ENCODE results near the gene OR2F1.

OR2F1 gene

DNA sequence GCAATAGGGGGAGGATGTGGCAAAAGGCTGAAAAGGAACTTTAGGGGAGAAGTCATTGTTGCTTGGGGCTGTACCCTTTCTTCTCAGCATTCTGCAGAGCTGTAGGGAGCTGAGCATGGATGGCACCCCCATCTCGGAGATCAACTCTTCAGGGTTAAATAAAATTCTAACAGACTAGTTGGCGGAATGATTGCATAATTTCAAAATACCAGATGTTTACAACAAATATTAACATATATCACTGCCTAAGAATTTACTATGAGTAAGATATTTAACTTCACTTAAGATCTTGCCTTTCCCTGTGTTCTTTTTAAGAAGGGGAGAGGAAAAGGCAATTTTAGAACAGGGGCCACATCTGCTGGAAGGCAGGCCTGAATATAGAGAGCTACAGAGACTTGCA, 509 bp upstream of the OR2F1 start:
- DNase-seq: no peak

DNA sequence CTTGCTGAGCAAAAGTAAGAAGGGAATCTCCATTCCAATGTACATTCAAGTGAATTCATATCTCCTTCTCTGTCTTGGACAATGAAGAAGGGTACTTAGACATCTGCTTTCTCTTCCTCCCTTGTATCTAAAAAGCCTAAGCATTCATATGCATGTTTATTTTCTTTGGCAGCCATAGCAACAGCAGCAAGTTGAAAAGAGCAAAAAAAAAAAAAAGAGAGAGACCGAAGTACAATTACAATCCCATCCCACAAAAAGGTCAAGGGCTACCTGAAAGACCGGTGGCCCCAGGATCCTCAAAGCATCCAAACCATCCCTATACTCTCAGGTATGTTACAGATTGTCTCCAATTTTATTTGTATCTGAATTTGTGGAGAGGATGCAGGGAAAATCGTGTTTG, 4.1 kb downstream of the OR2F1 start:
- peak; percentile 74 for DNase-seq

DNA sequence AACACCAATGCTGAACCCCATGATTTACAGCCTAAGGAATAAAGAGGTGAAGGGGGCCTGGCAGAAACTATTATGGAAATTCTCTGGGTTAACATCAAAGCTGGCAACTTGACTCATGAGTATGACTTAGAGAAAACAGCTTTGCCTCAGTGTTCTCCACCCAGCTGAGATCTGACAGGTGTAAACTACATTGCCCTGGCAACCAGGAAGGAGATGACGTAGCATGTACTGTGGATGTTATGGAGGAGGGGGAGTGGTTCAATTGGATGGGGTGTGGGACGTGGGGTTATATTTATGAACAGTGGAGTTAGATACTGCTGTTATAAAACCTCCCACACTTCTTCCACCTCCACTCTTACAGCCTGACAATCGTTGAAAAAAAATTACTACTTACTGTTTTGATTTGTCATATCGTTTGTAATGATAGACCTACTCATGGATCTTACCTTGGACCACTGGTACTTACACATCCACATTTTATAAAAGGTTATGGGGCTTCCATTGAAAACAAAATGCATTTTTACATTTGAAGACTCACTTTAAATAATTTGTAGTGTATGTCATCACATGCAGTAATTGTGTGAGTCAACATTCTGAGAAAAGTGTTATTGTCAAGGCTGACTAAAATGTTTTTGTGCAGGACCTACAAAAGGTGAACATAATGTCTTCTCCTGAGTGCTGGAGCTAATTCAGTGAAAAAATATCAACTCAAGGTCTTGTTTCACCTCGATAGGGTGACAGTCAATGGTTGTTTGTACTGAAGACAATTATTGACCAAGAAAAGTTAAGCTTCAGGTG, 6.4 kb downstream of the OR2F1 start:
- peak; percentile 20 for DNase-seq

DNA sequence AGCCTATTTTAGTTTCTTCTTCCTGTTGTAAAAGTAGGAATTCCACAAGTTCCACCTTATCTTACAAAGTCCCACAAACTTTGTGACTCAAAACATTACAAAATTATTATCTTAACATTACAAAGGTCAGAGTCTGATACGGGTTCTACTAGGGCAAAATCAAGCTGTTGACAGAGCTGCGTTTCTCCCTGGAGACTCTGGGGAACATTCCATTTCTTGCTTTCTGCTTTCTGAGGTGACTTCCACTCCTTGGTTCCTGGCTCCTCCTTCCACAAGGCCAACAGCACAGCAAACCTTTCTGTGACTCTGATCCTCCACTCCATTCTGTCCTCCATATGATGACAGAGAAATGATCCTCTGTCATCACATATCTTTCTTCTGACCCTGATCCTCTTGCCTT, 10.6 kb downstream of the OR2F1 start:
- no peak for DNase-seq

DNA sequence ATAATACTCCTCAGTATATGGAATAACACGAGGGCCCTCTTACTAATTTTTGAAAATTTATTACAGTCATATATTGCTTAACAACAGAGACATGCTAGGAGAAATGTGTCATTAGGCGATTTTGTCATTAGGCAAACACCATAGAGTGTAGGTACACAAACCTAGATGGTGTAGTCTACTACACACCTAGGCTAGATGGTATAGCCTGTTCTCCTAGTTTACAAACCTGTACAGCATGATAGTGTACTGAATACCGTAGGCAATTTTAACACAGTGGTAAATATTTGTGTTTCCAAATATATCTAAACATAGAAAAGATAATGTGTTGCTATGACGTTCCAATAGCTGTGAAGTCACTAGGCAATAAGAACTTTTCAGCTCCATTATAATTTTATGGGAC, 12.8 kb downstream of the OR2F1 start:
- peak; percentile 77 for DNase-seq

DNA sequence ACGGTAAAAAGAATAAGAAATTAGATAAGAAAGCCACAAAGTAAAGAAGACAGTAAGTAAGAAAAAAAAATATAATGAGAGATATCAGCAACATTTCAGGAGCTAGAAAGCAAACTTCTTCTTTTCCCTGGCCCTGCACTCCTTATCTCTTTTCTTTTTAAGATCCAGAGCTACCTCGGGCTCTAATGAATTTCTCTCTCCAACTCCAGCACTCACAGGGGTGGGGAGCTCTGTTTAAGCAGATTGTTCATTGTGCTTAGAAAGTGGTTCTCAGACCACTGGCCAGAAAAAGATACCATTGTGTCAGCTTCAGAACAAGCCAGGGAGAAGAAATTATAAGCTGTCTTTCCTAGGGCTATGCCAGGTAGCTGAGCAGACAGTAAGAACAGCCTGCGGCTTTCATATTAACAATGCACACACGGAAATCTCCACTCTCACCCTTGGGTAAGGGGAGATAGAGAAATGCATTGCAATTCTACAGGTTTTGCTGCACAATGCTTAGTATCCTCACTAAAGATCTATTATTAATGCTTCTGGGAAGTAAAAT, 19.3 kb downstream of the OR2F1 start:
- no peak for DNase-seq

DNA sequence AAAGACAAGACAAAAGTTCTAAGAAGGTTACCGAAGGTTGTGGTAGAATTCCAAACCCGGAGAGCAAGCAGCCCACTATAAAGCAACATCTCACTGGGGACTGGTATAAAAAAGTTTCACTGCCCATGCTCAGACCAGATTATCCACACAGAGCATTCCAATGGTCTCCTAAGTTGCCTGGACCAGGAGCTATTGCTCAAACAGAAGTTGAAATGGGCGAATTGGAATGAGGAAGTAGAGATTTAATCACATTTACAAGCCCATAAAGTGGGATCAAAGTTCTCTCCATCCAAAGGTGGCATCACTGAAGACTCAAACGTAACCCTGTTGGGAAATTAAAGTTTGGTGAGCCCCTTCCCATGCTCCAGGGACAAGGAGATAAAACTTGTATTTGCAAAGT, 19.8 kb downstream of the OR2F1 start:
- no peak for DNase-seq

DNA sequence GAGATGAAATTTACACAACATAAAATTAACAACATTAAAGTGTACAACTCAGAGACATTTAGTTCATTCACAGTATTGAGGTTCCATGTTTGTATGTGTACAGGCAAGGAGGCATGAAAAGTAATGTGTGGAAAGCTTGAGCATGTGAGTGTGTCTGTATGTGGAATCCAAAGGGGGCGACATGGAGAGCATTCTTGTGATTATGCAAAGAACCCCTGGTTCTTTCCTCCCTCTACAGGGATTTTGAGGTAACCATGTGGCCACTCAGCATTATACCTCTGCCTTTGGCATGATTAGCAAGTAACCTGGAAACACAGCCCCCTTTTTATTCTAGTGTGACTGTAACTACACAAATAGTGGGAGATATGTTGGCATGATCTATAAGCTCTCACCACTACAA, 21.0 kb downstream of the OR2F1 start:
- peak; percentile 39 for DNase-seq

DNA sequence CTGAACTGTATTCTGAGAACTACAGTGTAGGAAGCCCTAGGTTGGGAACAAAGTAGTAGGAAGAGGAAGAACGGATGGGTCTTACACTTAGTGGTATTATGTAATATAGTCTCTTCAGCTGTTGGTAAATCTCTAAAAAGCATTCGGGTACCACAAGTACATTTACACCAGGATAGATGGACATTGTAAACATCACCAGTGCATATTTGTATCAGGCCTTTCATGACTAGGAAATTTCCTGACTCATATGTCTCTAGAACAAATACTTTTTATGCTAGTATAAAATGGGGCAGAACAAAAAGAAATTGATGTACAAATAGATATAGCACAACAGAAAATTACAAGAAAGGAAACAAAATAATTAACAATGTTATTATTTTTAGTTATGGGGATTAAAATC, 23.9 kb downstream of the OR2F1 start:
- DNase-seq: no peak

DNA sequence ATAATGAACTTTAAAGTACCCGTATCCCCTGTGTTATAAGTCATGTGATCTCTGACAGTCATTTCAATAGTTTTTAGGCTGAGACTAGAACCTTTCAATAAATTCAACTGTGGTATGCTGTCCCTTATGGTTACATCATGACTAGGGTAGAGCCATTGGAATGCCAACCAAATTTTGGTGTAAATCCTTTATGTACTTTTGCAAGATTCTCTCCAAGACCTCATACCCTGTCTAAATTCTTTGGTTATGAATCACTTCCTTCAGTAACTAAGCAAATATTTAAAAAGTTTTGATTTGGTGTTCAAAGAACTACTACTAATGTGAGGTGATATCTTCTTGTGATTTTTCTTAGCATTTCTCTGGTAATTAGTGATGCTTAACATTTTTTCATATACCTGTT, 24.7 kb downstream of the OR2F1 start:
- DNase-seq: no peak

DNA sequence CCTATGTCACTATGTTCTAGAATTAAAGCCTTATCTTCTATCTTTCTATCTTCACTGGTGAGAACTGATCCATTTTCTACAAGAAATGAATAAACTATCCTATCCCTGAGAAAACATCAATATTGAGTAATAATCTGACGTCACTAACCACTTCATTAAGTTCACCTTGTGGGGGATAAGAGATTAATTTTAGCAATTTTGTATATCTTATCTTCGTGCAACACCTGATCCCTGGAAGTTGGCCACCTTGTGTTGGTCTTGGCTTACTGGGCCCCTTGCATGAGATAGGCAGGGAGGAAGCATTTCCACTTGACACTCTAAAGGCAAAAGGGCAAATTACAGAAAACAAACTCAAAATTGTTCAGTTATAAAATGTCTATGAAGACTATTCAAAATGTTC, 25.4 kb downstream of the OR2F1 start:
- no peak for DNase-seq

DNA sequence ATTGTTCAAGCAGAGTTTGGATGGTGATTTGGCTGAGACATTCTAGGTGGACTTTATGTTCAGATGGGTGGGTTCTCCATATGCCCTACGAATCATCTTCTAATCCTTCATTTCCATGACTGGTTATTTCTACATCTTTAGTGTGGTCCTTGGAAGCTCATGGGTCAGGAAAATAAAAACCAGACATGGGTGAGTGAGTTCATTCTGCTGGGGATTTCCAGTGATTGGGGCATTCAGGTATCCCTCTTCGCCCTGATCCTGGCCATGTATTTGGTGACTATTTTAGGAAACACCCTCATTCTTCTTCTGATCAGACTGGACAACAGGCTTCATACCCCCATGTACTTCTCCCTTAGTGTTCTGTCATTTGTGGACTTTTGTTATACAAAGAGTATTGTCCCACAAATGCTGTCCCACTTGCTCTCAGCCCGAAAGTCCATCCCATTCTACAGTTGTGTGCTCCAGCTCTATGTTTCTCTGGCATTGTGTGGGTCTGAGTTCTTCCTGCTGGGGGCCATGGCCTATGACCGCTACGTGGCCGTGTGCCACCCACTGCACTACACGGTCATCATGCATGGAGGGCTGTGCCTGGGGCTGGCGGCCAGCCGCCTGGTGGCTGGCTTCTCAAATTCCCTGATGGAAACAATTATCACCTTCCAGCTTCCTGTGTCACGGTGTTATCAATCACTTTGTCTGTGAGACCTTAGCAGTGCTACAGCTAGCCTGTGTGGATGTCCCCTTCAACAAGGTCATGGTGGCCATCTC, 26.3 kb downstream of the OR2F1 start:
- no peak for DNase-seq

DNA sequence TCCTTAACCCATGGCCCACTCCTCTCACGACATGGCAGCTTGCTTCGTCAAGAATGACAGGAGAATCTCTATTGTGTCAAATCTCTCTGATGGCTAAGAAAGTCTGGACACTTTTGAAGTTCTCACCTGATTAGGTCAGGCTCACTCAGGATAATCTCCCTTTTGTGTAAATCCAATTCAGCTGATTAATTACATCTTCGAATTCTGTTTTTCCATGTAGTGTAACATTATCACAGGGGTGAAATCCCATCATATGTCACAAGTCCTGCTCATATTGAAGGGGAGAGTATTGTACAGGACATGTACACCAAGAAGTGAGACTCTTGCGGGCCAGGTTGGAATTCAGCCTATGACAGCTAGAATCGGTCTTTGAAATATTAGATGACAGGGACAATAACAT, 29.3 kb downstream of the OR2F1 start:
- DNase-seq: no peak

DNA sequence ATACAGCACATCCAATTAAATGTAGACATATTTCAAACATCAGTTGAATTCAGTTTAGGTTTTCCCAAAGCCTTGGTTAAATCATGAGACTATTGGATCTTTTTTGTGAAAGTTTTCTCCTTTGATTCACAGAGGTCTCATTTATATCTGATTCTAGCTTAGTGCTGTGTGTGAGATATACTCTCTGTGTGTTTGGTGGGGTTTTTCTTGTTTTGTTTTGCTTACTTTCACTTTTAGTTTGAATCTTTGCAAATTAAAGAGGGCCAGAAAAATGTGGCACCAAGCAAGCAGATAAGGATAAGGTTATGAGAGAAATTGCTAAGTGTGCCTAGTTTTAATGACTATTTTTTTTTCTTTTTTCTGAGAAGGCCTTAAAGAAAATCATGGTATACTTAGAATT, 32.9 kb downstream of the OR2F1 start:
- DNase-seq: no peak

DNA sequence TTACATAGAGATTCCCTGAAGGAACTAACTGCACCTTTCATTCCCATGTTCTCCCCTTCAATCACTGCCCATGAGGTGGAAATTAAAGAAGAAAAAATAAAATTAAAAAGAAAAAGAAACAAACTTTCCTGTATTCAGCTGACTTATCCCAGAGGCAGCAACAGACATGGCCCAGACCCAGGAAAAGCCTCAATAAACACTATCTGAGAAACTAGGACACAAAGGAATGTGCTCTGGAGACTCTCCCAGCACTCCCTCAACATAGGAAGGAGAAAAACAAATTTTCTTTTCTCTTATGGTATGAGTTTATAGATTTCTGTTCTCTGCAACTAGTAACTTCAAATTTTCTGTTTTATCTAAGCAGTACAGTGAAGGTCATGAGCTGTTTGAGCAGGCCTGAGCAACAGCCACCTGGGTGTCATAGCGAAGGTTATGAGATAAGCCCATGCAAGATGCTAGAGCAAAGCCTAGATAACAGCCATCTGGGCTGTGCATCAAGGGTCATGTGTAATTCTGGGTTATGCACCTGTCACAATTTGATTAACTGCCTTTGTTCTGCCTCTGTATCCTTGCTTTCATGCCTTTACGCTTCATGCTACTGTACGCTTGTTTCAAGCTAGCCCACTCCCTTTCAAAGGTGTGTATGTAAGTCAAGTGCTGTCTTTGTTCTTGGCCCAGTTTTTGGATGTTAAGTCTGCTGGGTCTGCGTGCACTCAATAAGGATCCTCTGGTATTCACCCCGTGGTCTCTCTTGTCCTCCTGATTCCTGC, 34.5 kb downstream of the OR2F1 start:
- DNase-seq: no peak

DNA sequence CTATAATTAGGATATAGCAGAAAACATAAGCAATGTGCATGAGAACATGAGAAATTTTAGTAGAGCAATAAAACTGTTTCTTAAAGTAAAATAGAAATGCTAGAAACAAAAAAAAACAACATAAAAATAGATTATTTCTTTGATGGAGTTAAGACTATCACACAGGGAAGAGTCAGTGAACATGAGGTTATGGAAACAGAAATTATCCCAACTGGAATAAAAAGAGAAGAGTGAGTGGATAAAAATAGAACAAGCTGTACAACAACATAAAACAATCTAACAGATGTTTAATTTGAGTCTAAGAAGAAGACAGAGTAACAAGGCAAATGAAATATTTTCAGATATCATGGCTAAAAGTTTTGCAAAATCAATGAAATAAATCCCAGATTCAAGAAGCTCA, 38.0 kb downstream of the OR2F1 start:
- DNase-seq: no peak

DNA sequence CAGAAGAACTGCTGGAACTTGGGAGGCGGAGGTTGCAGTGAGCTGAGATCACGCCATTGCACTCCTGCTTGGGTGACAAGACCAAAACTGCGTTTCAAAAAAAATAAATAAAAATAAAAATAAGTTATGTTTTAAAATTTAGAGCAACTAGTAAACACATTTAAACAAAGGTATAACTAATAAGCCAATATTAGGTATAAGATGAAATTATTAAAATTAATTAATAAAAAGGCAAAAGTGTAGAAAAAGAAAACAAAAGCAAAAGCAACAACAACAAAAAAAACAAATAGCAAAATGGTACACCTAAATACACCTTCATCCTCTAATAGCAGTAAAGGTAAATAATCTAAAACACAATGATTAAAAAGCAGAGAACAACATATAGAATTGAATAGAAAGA, 39.3 kb downstream of the OR2F1 start:
- DNase-seq: no peak

DNA sequence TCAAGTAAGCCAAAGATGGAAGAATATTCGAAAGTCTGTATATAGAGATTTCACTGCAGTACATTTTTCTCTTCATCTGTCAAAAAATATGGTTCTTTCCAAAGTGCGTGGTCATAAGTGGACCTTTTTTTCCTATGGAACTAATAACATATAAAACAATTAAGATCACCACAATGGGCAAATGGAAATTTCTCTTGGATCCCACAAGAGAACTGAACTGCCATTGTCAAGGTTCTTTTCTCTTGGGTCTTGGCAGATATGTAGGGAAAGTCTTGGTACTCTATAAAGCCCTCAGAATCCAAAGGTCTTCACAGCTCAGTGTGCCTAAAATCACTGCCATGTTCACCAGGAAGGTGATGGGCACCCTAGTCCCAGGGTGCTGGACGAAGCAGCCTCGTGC, 45.4 kb downstream of the OR2F1 start, which contains the start of gene OR6B1:
TSS of gene OR6B1 (plus strand) at position 301 of the 400 bp plus-strand sequence. CDS start 3,677 bp downstream, outside the sequence.
- DNase-seq: no peak

DNA sequence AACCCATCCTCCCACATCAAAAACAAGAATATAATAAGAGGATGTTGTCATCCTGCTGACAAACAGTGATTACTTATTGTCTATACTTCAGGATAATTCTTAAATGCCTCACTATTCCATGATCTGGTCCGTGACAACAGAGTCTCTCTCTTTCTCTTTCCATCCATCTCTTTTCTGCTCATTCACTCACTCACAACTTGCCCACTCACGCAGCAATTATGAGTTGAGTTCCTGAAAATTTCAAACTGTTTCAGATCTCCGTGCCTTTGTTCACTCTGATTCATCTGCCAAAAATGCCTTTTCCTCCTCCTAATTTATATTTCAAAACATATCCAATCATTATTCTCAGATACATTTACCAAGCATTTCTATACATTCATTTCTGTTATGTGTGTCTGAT, 46.9 kb downstream of the OR2F1 start:
- DNase-seq: no peak

DNA sequence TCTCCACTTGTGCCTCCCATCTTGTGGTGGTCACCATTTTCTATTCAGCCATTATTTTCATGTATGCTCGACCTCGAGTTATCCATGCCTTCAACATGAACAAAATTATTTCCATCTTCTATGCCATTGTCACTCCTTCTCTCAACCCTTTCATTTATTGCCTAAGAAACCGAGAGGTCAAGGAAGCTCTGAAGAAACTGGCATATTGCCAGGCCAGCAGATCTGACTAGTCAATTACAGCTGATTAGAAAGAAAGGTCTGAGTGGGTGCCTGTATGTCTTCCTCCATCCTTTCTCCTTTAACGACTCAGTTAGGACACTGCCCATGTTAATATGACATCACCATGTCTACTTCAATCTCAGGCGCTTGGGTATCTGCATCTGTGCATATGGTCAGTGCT, 50.1 kb downstream of the OR2F1 start:
- DNase-seq: no peak

DNA sequence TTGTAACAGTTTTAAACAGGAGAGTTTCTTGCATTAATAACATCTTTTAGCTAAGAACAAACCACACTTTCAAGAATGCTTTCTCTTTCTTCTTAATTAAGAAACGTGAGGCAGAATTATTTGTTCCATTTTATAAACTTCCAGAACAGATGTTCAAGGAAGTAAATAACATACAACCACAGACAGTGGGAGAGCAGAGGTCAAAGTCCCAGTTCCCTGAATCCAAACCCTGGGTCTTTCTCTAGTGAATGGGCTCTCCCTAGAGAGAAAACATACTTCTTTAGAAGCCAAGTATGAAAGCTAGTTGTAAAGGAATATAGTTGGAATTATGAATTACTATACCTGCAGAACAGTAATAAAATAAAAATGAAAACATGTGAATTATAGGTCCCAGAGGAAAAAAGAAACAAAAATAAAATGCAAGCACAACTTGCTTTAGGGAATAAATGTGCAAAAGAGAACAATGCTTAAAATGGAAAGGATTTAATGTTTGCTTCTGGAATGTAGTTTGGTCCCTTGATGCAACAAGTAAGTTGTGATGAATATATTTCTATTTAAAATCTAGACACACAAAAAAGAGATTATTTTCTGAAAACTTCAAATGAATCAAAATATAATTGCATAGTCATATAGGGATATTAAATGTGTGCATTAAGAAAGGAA, 51.5 kb downstream of the OR2F1 start:
- peak; percentile 39 for DNase-seq

DNA sequence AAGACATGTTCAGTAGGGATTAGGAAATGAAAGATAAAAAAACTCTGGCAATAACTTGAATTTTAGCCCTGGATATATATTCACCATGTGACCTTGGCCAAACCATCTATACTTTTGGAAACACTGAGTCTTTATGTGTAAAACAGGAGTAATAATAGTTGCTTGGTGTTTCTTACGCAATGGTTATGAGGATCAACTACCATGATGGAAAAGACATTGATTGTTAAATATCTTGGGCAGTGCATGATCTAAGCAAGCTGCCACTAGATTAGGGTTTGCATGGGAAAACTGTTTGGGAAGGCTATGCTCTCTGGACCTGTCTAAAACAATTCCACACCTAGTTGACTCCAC, 52.0 kb downstream of the OR2F1 start:
- DNase-seq: no peak

DNA sequence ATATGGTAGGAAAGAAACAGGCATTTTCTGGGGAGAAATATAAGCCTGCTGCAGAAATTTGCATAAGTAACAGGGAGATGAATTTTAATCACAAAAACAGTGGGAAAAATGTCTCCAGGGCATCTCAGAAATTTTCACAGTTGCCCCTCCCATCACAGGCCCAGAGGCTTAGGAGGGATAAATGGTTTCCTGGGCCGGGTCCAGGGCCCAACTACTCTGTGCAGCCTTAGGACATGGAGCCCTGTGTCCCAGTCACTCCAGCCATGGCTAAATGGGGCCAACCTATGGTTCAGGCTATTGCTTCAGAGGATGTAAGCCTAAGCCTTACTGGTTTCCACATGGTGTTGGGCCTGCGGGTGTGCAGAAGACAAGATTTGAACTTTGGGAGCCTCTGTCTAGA, 54.7 kb downstream of the OR2F1 start:
- DNase-seq: no peak
